ENCODE data around the gene INCENP. TPM values are rescaled to one million over a fixed set of nuclear protein-coding genes. Genes with fewer than 3 reads are reported as not detected.

Gene INCENP
- total and polyA plus RNA-seq, 2 donors (not counting 1 experiment from before 2014, with no cell fraction given): 8.9 to 37.8 TPM

GRCh38 chr11:62130283-62131169 lies 6.7 kb downstream of the INCENP start:
- Histone ChIP-seq H3K27me3 (replicated peaks in 1 of 4; ENCODE audit: control extremely low read depth in 1 of 4, control insufficient read depth in 3 of 4, insufficient read depth in 4 of 4, low read length in 3 of 4) (no peaks in the 10 kb centered on the region), H3K36me3 (replicated peaks in 1 of 2; ENCODE audit: control extremely low read depth in 1 of 2, control insufficient read depth in 1 of 2, extremely low read depth in 1 of 2, insufficient read depth in 2 of 2, low read length in 1 of 2) (peaks cover 3 to 39% of the 10 kb centered on the region in 2 experiments), H3K4me2 (replicated peaks; ENCODE audit: low read depth, low read length, poor library complexity, severe bottlenecking) (no peak overlapping the region), H4K20me1 (ENCODE audit: control insufficient read depth, insufficient read depth, low read length, poor library complexity, severe bottlenecking) (peaks cover 6% of the 10 kb centered on the region), H3K79me2 (ENCODE audit: control insufficient read depth, insufficient read depth, low read length) (peaks cover 87% of the 10 kb centered on the region), H3K4me1 (ENCODE audit: control insufficient read depth in 2 of 2, insufficient read depth in 2 of 2, low read length in 2 of 2) (peaks cover 0 to 3% of the 10 kb centered on the region in 2 donors), H3K9ac (ENCODE audit: low read length) (no peak overlapping the region), H3K4me3 (ENCODE audit: control extremely low read depth in 1 of 5, extremely low read depth in 1 of 5, insufficient read depth in 1 of 5, low read depth in 2 of 5, low read length in 4 of 5) (no peak overlapping the region), H2AFZ (ENCODE audit: insufficient read depth, low read depth, low read length, poor library complexity, severe bottlenecking) (no peak overlapping the region), H3K9me3 (ENCODE audit: control extremely low read depth in 1 of 3, control insufficient read depth in 2 of 3, insufficient read depth in 1 of 3, low read length in 2 of 3) (no peaks in the 10 kb centered on the region), H3K27ac (ENCODE audit: low read length in 2 of 2) (no peak overlapping the region)
- DNase-seq (no peak), ATAC-seq (ENCODE audit: low read depth) (no peak)
- TF ChIP-seq EZH2 (IDR thresholded peaks at IDR 0.05; ENCODE audit: borderline replicate concordance, insufficient read depth, low read depth, low read length, poor library complexity, severe bottlenecking): no peak
- no peak for TF ChIP-seq CTCF (IDR thresholded peaks at IDR 0.05)
- Mint-ChIP-seq H3K27ac (no peak overlapping the region), H3K27me3 (no peaks in the 10 kb centered on the region), H3K4me1 (peaks cover 13% of the 10 kb centered on the region), H3K4me3 (no peak overlapping the region), H3K9me3 (ENCODE audit: insufficient read depth) (no peaks in the 10 kb centered on the region)
- POLR2A ChIA-PET: no interaction called here
- intact Hi-C loops (cut with micrococcal nuclease): no loop called here
- 98% methylated on average over 25 of the region's 34 CpGs for WGBS (ENCODE audit: insufficient coverage)
- CTCF ChIA-PET: no interaction called here

- Histone ChIP-seq H3K4me3 (ENCODE audit: control extremely low read depth in 1 of 5, extremely low read depth in 1 of 5, insufficient read depth in 1 of 5, low read depth in 2 of 5, low read length in 4 of 5) (no peak overlapping the region), H3K4me1 (ENCODE audit: control insufficient read depth in 2 of 2, insufficient read depth in 2 of 2, low read length in 2 of 2) (no peaks in the 10 kb centered on the region), H3K79me2 (ENCODE audit: control insufficient read depth, insufficient read depth, low read length) (peaks cover 81% of the 10 kb centered on the region), H3K27me3 (replicated peaks in 1 of 4; ENCODE audit: control extremely low read depth in 1 of 4, control insufficient read depth in 3 of 4, insufficient read depth in 4 of 4, low read length in 3 of 4) (no peaks in the 10 kb centered on the region), H3K36me3 (replicated peaks in 1 of 2; ENCODE audit: control extremely low read depth in 1 of 2, control insufficient read depth in 1 of 2, extremely low read depth in 1 of 2, insufficient read depth in 2 of 2, low read length in 1 of 2) (peaks cover 3 to 39% of the 10 kb centered on the region in 2 experiments), H3K9me3 (ENCODE audit: control extremely low read depth in 1 of 3, control insufficient read depth in 2 of 3, insufficient read depth in 1 of 3, low read length in 2 of 3) (no peaks in the 10 kb centered on the region), H3K27ac (ENCODE audit: low read length in 2 of 2) (no peak overlapping the region), H2AFZ (ENCODE audit: insufficient read depth, low read depth, low read length, poor library complexity, severe bottlenecking) (no peak overlapping the region), H3K4me2 (replicated peaks; ENCODE audit: low read depth, low read length, poor library complexity, severe bottlenecking) (no peak overlapping the region), H4K20me1 (ENCODE audit: control insufficient read depth, insufficient read depth, low read length, poor library complexity, severe bottlenecking) (peaks cover 6% of the 10 kb centered on the region), H3K9ac (ENCODE audit: low read length) (no peak overlapping the region)
- Mint-ChIP-seq H3K4me3 (no peak overlapping the region), H3K27me3 (no peaks in the 10 kb centered on the region), H3K4me1 (peaks cover 7% of the 10 kb centered on the region), H3K9me3 (ENCODE audit: insufficient read depth) (no peaks in the 10 kb centered on the region), H3K27ac (no peak overlapping the region)
- ATAC-seq (ENCODE audit: low read depth): no peak
- DNase-seq: no peak
- ChIA-PET CTCF (interaction anchor here (0.7 kb wide), 1 partner anchor 100 kb away, joined by 3 read pairs; no protein-coding TSS in a partner anchor), POLR2A (no interaction called here)
- intact Hi-C loops (cut with micrococcal nuclease): no loop called here
- TF ChIP-seq EZH2 (IDR thresholded peaks at IDR 0.05; ENCODE audit: borderline replicate concordance, insufficient read depth, low read depth, low read length, poor library complexity, severe bottlenecking): no peak
- TF ChIP-seq CTCF (IDR thresholded peaks at IDR 0.05): no peak
- 97% methylated on average over 6 of the region's 6 CpGs for WGBS (ENCODE audit: insufficient coverage)
Observed at GRCh38 chr11:62131170-62131464, 7.3 kb downstream of the INCENP start.

Measured in B cell (primary cell).